CD4-positive, CD25-positive, alpha-beta regulatory T cell (primary cell): ENCODE results near the gene GAREM1. TPM values are rescaled to one million over a fixed set of nuclear protein-coding genes. Genes with fewer than 3 reads are reported as not detected.

Experiments used
- ATAC-seq, 2 donors: fragments of 150-1000 bp; cut with Tn5 transposase; one replicate each; pipeline ENCODE4 v1.10.0; 2021; ENCODE audit warnings: low read depth in 2 of 2, moderate number of reproducible peaks in 2 of 2, moderate library complexity in 1 of 2
- DNase-seq, 3 donors: peaks; one replicate each; pipeline versions ENCODE4 v3.0.0 to v3.0.0-alpha.2; 2012 to 2022; ENCODE audit warnings: mixed read lengths in 1 of 3
- H3K27ac ChIP-seq: one replicate; pipeline ENCODE4 v1.7.0; 2013; ENCODE audit warnings: mild to moderate bottlenecking, low read length; ENCODE audit not compliant: insufficient read depth, poor library complexity, severe bottlenecking
- H3K27me3 ChIP-seq: one replicate; pipeline ENCODE4 v1.7.0; 2013; ENCODE audit warnings: low read length; ENCODE audit not compliant: control insufficient read depth, insufficient read depth
- H3K36me3 ChIP-seq: one replicate; pipeline ENCODE4 v1.7.0; 2013; ENCODE audit warnings: mild to moderate bottlenecking, low read length, moderate library complexity; ENCODE audit not compliant: control insufficient read depth, insufficient read depth
- H3K4me1 ChIP-seq: 2 replicates; pipeline ENCODE4 v1.7.0; 2013; ENCODE audit warnings: mild to moderate bottlenecking, low read length; ENCODE audit not compliant: insufficient read depth, control insufficient read depth, poor library complexity, severe bottlenecking
- H3K4me3 ChIP-seq: one replicate; pipeline ENCODE4 v1.7.0; 2013; ENCODE audit warnings: low read depth, mild to moderate bottlenecking, low read length, moderate library complexity
- H3K9me3 ChIP-seq, 2 experiments: 1 replicate in 1 of 2; 2 replicates in 1 of 2; pipeline ENCODE4 v1.7.0; 2013; ENCODE audit warnings: low read length in 2 of 2, mild to moderate bottlenecking in 1 of 2, moderate library complexity in 1 of 2; ENCODE audit not compliant: control insufficient read depth in 2 of 2
- H3K27ac Mint-ChIP-seq, 3 donors: one replicate each; pipeline ENCODE4 v1.8.0; 2020 to 2022; ENCODE audit warnings: mild to moderate bottlenecking in 3 of 3, mixed read lengths in 3 of 3, moderate library complexity in 2 of 3
- H3K27me3 Mint-ChIP-seq: one replicate; pipeline ENCODE4 v1.8.0; 2022; ENCODE audit warnings: mild to moderate bottlenecking, mixed read lengths
- H3K36me3 Mint-ChIP-seq: one replicate; pipeline ENCODE4 v1.8.0; 2020; ENCODE audit warnings: mixed read lengths
- H3K4me1 Mint-ChIP-seq, 4 donors: one replicate each; pipeline ENCODE4 v1.8.0; 2020 to 2022; ENCODE audit warnings: mixed read lengths in 4 of 4, mild to moderate bottlenecking in 1 of 4
- H3K4me3 Mint-ChIP-seq, 4 donors: one replicate each; pipeline ENCODE4 v1.8.0; 2020 to 2022; ENCODE audit warnings: mild to moderate bottlenecking in 4 of 4, mixed read lengths in 4 of 4, moderate library complexity in 3 of 4
- H3K9me3 Mint-ChIP-seq, 7 donors: one replicate each; pipeline ENCODE4 v1.8.0; 2020 to 2022; ENCODE audit warnings: mixed read lengths in 7 of 7, mild to moderate bottlenecking in 3 of 7, moderate library complexity in 2 of 7
- polyA plus RNA-seq, 4 donors: library from polyadenylated mRNA; unstranded; fragments of 300-500 nt; fragmentation: Illumina TruSeq; gene quantifications; one replicate each; pipeline ENCODE4 v1.2.3, GENCODE V29; 2021
- total RNA-seq: library from RNA; stranded (reverse); gene quantifications from one replicate; pipeline ENCODE4 v1.2.3, GENCODE V29; 2022

The GAREM1 gene
- total and polyA plus RNA-seq, 5 donors from 2014 or later = 0.05 to 0.91 TPM; not detected in 3

- Histone ChIP-seq H3K36me3 (no peaks in the 10 kb centered on the region), H3K27me3 (no peaks in the 10 kb centered on the region), H3K9me3 (no peaks in the 10 kb centered on the region), H3K4me3 (no peak overlapping the region), H3K27ac (no peak overlapping the region), H3K4me1 (no peaks in the 10 kb centered on the region)
- no peak overlapping the region for H3K27ac Mint-ChIP-seq
- no peak for ATAC-seq
- H3K27me3 Mint-ChIP-seq = peaks cover 5% of the 10 kb centered on the region
- no peak for DNase-seq
- no peak overlapping the region for H3K4me3 Mint-ChIP-seq
- no peaks in the 10 kb centered on the region for H3K36me3 Mint-ChIP-seq
- H3K4me1 Mint-ChIP-seq = no peaks in the 10 kb centered on the region
- peaks cover 0 to 2% (median 0%) of the 10 kb centered on the region in 7 donors for H3K9me3 Mint-ChIP-seq
Measured at GRCh38 chr18:32422201-32422600, 48.5 kb downstream of the GAREM1 start.

GRCh38 chr18:32420084-32420750 is 50.5 kb downstream of the GAREM1 start:
- Mint-ChIP-seq H3K4me3 (no peak overlapping the region), H3K36me3 (no peaks in the 10 kb centered on the region), H3K27me3 (peaks cover 5% of the 10 kb centered on the region), H3K4me1 (no peaks in the 10 kb centered on the region), H3K27ac (no peak overlapping the region), H3K9me3 (peaks cover 0 to 2% (median 0%) of the 10 kb centered on the region in 7 donors)
- Histone ChIP-seq H3K27ac (no peak overlapping the region), H3K36me3 (no peaks in the 10 kb centered on the region), H3K4me1 (no peaks in the 10 kb centered on the region), H3K9me3 (no peaks in the 10 kb centered on the region), H3K27me3 (no peaks in the 10 kb centered on the region), H3K4me3 (no peak overlapping the region)
- ATAC-seq = no peak
- DNase-seq = no peak

- Histone ChIP-seq H3K4me3 (no peak overlapping the region), H3K9me3 (no peaks in the 10 kb centered on the region), H3K27me3 (no peaks in the 10 kb centered on the region), H3K27ac (no peak overlapping the region), H3K36me3 (no peaks in the 10 kb centered on the region), H3K4me1 (no peaks in the 10 kb centered on the region)
- peaks cover 0 to 2% (median 0%) of the 10 kb centered on the region in 7 donors for H3K9me3 Mint-ChIP-seq
- H3K4me1 Mint-ChIP-seq = no peaks in the 10 kb centered on the region
- ATAC-seq = no peak
- no peak overlapping the region for H3K4me3 Mint-ChIP-seq
- no peak for DNase-seq
- no peaks in the 10 kb centered on the region for H3K36me3 Mint-ChIP-seq
- H3K27ac Mint-ChIP-seq = no peak overlapping the region
- peaks cover 5% of the 10 kb centered on the region for H3K27me3 Mint-ChIP-seq
Measured at GRCh38 chr18:32418148-32418547, 52.5 kb downstream of the GAREM1 start.

GRCh38 chr18:32405588-32405987 is 65.1 kb downstream of the GAREM1 start:
- Mint-ChIP-seq H3K36me3 (no peaks in the 10 kb centered on the region), H3K4me3 (no peak overlapping the region), H3K27me3 (peaks cover 9% of the 10 kb centered on the region), H3K27ac (peak overlapping the region in 1 of 3 donors; percentile 40), H3K9me3 (peaks cover 0 to 5% (median 2%) of the 10 kb centered on the region in 7 donors), H3K4me1 (peaks cover 0 to 4% (median 0%) of the 10 kb centered on the region in 4 donors)
- no peak for ATAC-seq
- H3K27me3 ChIP-seq = no peaks in the 10 kb centered on the region
- no peak overlapping the region for H3K4me3 ChIP-seq
- H3K4me1 ChIP-seq = no peaks in the 10 kb centered on the region
- H3K36me3 ChIP-seq = no peaks in the 10 kb centered on the region
- H3K9me3 ChIP-seq = no peaks in the 10 kb centered on the region
- no peak for DNase-seq
- no peak overlapping the region for H3K27ac ChIP-seq

- DNase-seq = no peak
- no peak for ATAC-seq
- H3K27me3 ChIP-seq = no peaks in the 10 kb centered on the region
- H3K9me3 Mint-ChIP-seq = peaks cover 0 to 5% (median 3%) of the 10 kb centered on the region in 7 donors
- no peaks in the 10 kb centered on the region for H3K4me1 ChIP-seq
- H3K9me3 ChIP-seq = no peaks in the 10 kb centered on the region
- H3K4me3 Mint-ChIP-seq = no peak overlapping the region
- H3K27ac Mint-ChIP-seq = no peak overlapping the region
- peaks cover 0 to 4% (median 0%) of the 10 kb centered on the region in 4 donors for H3K4me1 Mint-ChIP-seq
- no peaks in the 10 kb centered on the region for H3K36me3 Mint-ChIP-seq
- no peaks in the 10 kb centered on the region for H3K36me3 ChIP-seq
- no peak overlapping the region for H3K27ac ChIP-seq
- H3K27me3 Mint-ChIP-seq = peaks cover 5% of the 10 kb centered on the region
- no peak overlapping the region for H3K4me3 ChIP-seq
Measured at GRCh38 chr18:32401621-32402020, 69.1 kb downstream of the GAREM1 start.

- no peaks in the 10 kb centered on the region for H3K36me3 Mint-ChIP-seq
- H3K4me1 Mint-ChIP-seq = no peaks in the 10 kb centered on the region
- no peak for DNase-seq
- H3K27ac Mint-ChIP-seq = no peak overlapping the region
- no peaks in the 10 kb centered on the region for H3K36me3 ChIP-seq
- H3K27me3 ChIP-seq = peaks cover 2% of the 10 kb centered on the region
- H3K27ac ChIP-seq = no peak overlapping the region
- no peak overlapping the region for H3K4me3 Mint-ChIP-seq
- H3K9me3 Mint-ChIP-seq = peaks cover 0 to 5% (median 0%) of the 10 kb centered on the region in 7 donors
- no peak for ATAC-seq
- H3K4me1 ChIP-seq = no peaks in the 10 kb centered on the region
- H3K4me3 ChIP-seq = no peak overlapping the region
- no peaks in the 10 kb centered on the region for H3K9me3 ChIP-seq
- H3K27me3 Mint-ChIP-seq = no peaks in the 10 kb centered on the region
Measured at GRCh38 chr18:32393407-32393806, 77.3 kb downstream of the GAREM1 start.

- H3K27ac ChIP-seq = no peak overlapping the region
- H3K9me3 Mint-ChIP-seq = peaks cover 0 to 4% (median 0%) of the 10 kb centered on the region in 7 donors
- no peak overlapping the region for H3K4me3 ChIP-seq
- ATAC-seq = no peak
- peaks cover 2% of the 10 kb centered on the region for H3K27me3 ChIP-seq
- no peaks in the 10 kb centered on the region for H3K36me3 ChIP-seq
- H3K4me3 Mint-ChIP-seq = no peak overlapping the region
- no peaks in the 10 kb centered on the region for H3K4me1 ChIP-seq
- H3K36me3 Mint-ChIP-seq = no peaks in the 10 kb centered on the region
- H3K27me3 Mint-ChIP-seq = no peaks in the 10 kb centered on the region
- no peaks in the 10 kb centered on the region for H3K4me1 Mint-ChIP-seq
- no peak overlapping the region for H3K27ac Mint-ChIP-seq
- no peak for DNase-seq
- no peaks in the 10 kb centered on the region for H3K9me3 ChIP-seq
Measured at GRCh38 chr18:32391126-32391525, 79.6 kb downstream of the GAREM1 start.

GRCh38 chr18:32389858-32390257 is 80.8 kb downstream of the GAREM1 start:
- no peak for ATAC-seq
- no peaks in the 10 kb centered on the region for H3K4me1 ChIP-seq
- peaks cover 0 to 1% (median 0%) of the 10 kb centered on the region in 7 donors for H3K9me3 Mint-ChIP-seq
- H3K27me3 ChIP-seq = peaks cover 2% of the 10 kb centered on the region
- no peaks in the 10 kb centered on the region for H3K36me3 Mint-ChIP-seq
- DNase-seq = no peak
- H3K4me3 ChIP-seq = no peak overlapping the region
- H3K4me1 Mint-ChIP-seq = no peaks in the 10 kb centered on the region
- H3K27me3 Mint-ChIP-seq = no peaks in the 10 kb centered on the region
- H3K4me3 Mint-ChIP-seq = no peak overlapping the region
- no peak overlapping the region for H3K27ac Mint-ChIP-seq
- no peak overlapping the region for H3K27ac ChIP-seq
- no peaks in the 10 kb centered on the region for H3K9me3 ChIP-seq
- no peaks in the 10 kb centered on the region for H3K36me3 ChIP-seq
